Motor neuron (in vitro differentiated cells): ENCODE measurements around the gene ANKS6. TPM values are rescaled to one million over a fixed set of nuclear protein-coding genes. Genes with fewer than 3 reads are reported as not detected.
"Not testable (repeated sequence)": the region's sequence is repeated elsewhere in the genome, so short reads cannot be mapped to it uniquely, and the experiment has no call there.

Experiments
- ATAC-seq, 8 experiments: fragments of 200-7000 bp; cut with Tn5 transposase; replicated peaks in 6 of 8; 2 replicates each; pipeline ENCODE4 v1.8.0; 2021; ENCODE audit warnings: mild to moderate bottlenecking in 8 of 8, moderate library complexity in 8 of 8
- H3K27ac ChIP-seq, 2 donors: fragments of 250-450 bp; sonication (Bioruptor Pico); 2 replicates each; pipeline ENCODE4 v1.9.0; 2021; ENCODE audit warnings: antibody characterized with exemption in 2 of 2, mild to moderate bottlenecking in 2 of 2, moderate library complexity in 1 of 2
- H3K4me1 ChIP-seq, 2 donors: fragments of 250-450 bp; sonication (Bioruptor Pico); replicated peaks in 1 of 2; 2 replicates each; pipeline ENCODE4 v1.6.1; 2021; ENCODE audit warnings: antibody characterized with exemption in 2 of 2, mild to moderate bottlenecking in 2 of 2, moderate library complexity in 1 of 2
- H3K4me3 ChIP-seq, 5 donors: fragments of 250-450 bp; sonication (Bioruptor Pico); 2 replicates each; pipeline ENCODE4 v1.9.0; 2021; ENCODE audit warnings: antibody characterized with exemption in 5 of 5, mild to moderate bottlenecking in 5 of 5, moderate library complexity in 4 of 5
- WGBS, 10 experiments: fragments of 450-650 bp; shearing (Covaris generic); methylation state at CpG; one replicate each; pipeline ENCODE4 v1.0.0; 2022; 5-methylcytosine and 5-hydroxymethylcytosine counted together
- in situ Hi-C, 9 experiments: fragments of 400-800 bp; cut with MboI; loops; one replicate each; pipeline ENCODE4 v1.15.0; 2021; ENCODE audit warnings: low sequenced_read_pairs in 9 of 9, low pct_unique_long_range_greater_than_20kb in 2 of 9; ENCODE audit not compliant: unreplicated experiment in 9 of 9
- total RNA-seq, 8 experiments: library from RNA; unstranded; fragments of 300-600 nt; gene quantifications; 2 replicates each; pipeline versions ENCODE4 v1.2.3 to v1.2.4, GENCODE V29; 2022

The ANKS6 gene
- total RNA-seq, 8 experiments from 2014 or later = 2.8 to 28.4 (median 6.8) TPM

DNA sequence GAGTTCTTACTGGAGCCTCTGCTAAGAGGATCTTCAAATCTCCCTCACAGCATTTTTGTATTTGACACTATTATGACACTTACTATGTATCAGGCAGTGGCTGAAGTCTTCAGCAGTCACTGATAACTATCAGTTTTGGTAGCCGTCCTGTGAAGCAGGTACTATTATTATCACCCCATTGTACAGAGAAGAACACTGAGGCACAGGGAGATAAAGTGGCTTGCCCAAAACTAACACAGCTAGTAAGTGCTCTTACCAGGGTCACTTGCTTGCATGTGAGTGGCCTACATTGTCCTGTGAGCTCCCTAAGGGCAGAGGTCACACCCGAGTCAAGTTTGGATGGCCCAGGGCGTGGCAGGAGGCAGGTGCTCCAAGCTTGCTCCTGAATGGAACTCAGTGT is 104.5 kb downstream of the ANKS6 start:
- H3K4me3 ChIP-seq = no peak overlapping the region
- no peak for ATAC-seq
- WGBS, 10 experiments = 66 to 100% (median 86%) methylated on average over 1 to 3 of the region's 3 CpGs; no CpG with 5 or more reads in 3 of the 10 experiments
- in situ Hi-C loops = no loop called here
- H3K27ac ChIP-seq = no peak overlapping the region
- H3K4me1 ChIP-seq = no peaks in the 10 kb centered on the region

- in situ Hi-C loops = no loop called here
- no peak overlapping the region for H3K27ac ChIP-seq
- WGBS, 10 experiments = 100% methylated on average over 1 of the region's 1 CpG; no CpG with 5 or more reads in 9 of the 10 experiments
- no peak for ATAC-seq
- H3K4me3 ChIP-seq = no peak overlapping the region
- no peaks in the 10 kb centered on the region for H3K4me1 ChIP-seq
Measured at GRCh38 chr9:98690686-98691085, 105.7 kb downstream of the ANKS6 start.

DNA sequence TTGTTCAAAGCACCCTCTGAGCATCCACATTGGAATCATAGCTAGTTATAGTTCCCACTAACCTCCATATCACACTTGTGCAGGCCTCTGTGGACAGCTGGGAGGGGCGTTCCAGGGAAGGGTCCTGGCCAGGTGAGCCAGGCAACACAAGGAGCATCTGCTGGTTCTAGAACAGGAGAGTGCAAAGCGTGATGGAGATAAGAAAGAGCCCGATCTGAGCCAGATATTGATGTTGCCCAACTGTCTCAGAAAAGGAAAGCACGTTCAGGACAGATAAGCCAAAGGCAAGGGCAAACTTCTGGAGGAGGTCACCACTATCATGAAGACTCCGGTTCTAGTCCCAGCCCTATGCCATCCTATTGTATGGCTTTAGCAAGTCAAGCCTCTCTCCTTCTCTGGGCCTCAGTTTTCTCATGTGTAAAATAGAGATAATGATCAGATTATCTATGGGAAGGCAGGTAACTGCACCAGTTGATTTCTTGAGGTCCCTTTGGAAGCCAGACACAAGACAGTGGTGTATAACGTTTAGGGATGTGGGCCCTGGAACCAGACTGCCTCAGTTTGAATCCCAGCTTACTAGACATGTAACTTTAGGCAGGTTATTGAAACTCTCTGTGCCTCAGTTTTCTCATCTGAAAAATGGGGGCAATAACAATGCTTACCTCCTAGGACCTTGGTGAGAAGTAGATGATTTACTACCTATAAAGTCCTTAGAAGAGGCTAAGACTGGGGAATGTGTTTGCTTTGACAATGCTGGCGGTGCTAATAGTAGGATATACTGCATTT is 107.5 kb downstream of the ANKS6 start:
- WGBS, 10 experiments = 19 to 100% (median 60%) methylated on average over 1 to 7 of the region's 7 CpGs
- in situ Hi-C loops = no loop called here
- Histone ChIP-seq H3K27ac (no peak overlapping the region), H3K4me3 (no peak overlapping the region), H3K4me1 (no peaks in the 10 kb centered on the region)
- ATAC-seq = no peak

GRCh38 chr9:98687911-98688310 is 108.4 kb downstream of the ANKS6 start:
- in situ Hi-C loops = no loop called here
- peak in 1 of 8 experiments; percentile 31 for ATAC-seq
- 40 to 100% (median 82%) methylated on average over 1 of the region's 1 CpG; no CpG with 5 or more reads in 6 of the 10 experiments for WGBS, 10 experiments
- Histone ChIP-seq H3K4me3 (no peak overlapping the region), H3K27ac (no peak overlapping the region), H3K4me1 (no peaks in the 10 kb centered on the region)

- in situ Hi-C loops = no loop called here
- 40 to 71% (median 57%) methylated on average over 1 to 5 of the region's 7 CpGs; no CpG with 5 or more reads in 2 of the 10 experiments for WGBS, 10 experiments
Measured at GRCh38 chr9:98686961-98687855, 109.1 kb downstream of the ANKS6 start.

DNA sequence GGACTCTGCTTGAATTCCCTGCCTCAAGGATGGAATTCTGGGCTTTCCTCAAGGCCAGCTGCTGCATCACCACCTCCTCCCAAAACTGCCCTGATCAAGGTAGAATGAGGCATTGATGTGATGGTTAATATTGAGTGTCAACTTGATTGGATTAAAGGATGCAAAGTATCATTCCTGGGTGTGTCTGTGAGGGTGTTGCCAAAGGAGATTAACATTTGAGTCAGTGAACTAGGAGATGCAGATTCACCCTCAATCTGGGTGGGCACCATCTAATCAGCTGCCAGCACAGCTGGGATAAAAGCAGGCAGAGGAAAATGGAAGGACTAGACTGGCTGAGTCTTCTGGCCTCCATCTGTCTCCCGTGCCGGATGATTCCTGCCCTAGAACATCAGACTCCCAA is 111.5 kb downstream of the ANKS6 start:
- ATAC-seq = peak in 2 of 8 experiments; percentile 52 to 67
- 30 to 88% (median 83%) methylated on average over 2 of the region's 2 CpGs; no CpG with 5 or more reads in 7 of the 10 experiments for WGBS, 10 experiments
- in situ Hi-C loops, H3K4me1 ChIP-seq, H3K4me3 ChIP-seq, H3K27ac ChIP-seq: not testable (repeated sequence)

More at GRCh38 chr9:98686961-98687855, 109.1 kb downstream of the ANKS6 start:
- no peak overlapping the region for H3K27ac ChIP-seq
- H3K4me1 ChIP-seq = no peaks in the 10 kb centered on the region
- ATAC-seq = no peak
- no peak overlapping the region for H3K4me3 ChIP-seq

Other genes with a start within 250 kb of the ANKS6 start
- gene GABBR2, start 87.6 kb downstream of the ANKS6 start, total RNA-seq = 10 to 100 TPM in 1 of 8 experiments, 1 to 10 TPM in 4, under 1 TPM in 3; 0.07 to 26.0 (median 3.9) TPM
- 100 to 1,000 TPM in 1 of 8 experiments, 10 to 100 TPM in 1, 1 to 10 TPM in 5, under 1 TPM in 1; 0.96 to 397 (median 2.4) TPM for gene GALNT12, start 11.1 kb upstream of the ANKS6 start, total RNA-seq
- gene COL15A1, start 147.4 kb upstream of the ANKS6 start, total RNA-seq = 10 to 100 TPM in 1 of 8 experiments, 1 to 10 TPM in 2, under 1 TPM in 4, not detected in 1; 0.05 to 46.3 (median 0.35) TPM